Measurements from ENCODE around the gene MTX3. TPM values are rescaled to one million over a fixed set of nuclear protein-coding genes. Genes with fewer than 3 reads are reported as not detected.
A peak's percentile ranks its signal among the peaks of the same experiment; 100 is the strongest.

MTX3 gene
- total and polyA plus RNA-seq, 2 experiments from 2014 or later = 7.0 to 18.4 TPM

DNA sequence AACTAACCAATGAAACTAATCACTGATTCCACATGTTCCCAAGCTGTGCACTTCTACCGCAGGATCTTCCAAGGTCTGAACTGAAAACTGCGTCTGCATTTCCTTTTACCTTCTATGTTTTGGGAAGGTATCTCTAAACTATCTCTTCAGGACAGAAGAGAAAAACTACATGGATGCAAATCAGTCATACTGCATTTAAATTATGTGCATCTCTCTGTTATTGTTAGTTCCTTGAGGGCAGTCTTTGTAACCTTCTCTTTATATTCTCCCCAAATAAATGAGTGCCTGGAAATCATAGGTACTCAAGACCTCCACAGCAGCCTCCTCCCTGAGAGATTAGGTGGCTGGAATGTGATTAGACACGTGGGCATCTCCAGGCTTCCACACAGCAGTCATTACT lies 17.1 kb downstream of the MTX3 start:
- H3K27me3 ChIP-seq (replicated peaks; ENCODE audit: insufficient read depth) = no peaks in the 10 kb centered on the region
- no peaks in the 10 kb centered on the region; the same call in 1 of the 2 replicates for H3K9me2 ChIP-seq (ENCODE audit: insufficient read depth)
- 24 to 32% methylated on average over 3 of the region's 3 CpGs for WGBS, 2 experiments (ENCODE audit: low coverage in 1 of 2, low lambda C conversion rate in 2 of 2, missing lambda C conversion rate in 2 of 2)
- H3K27ac ChIP-seq = no peak overlapping the region
- no peak overlapping the region for H2AFZ ChIP-seq
- no peaks in the 10 kb centered on the region for H3K9me3 ChIP-seq (ENCODE audit: low read depth)
- peak overlapping the region; percentile 41 for H3K4me2 ChIP-seq (ENCODE audit: unreplicated experiment)
- in situ Hi-C loops (cut with MboI) = no loop called here
- no peak overlapping the region for H3K9ac ChIP-seq
- no peaks in the 10 kb centered on the region for H3K79me2 ChIP-seq (ENCODE audit: insufficient read depth)
- H3F3A ChIP-seq (ENCODE audit: insufficient read depth) = peaks cover 35% of the 10 kb centered on the region
- H3K36me3 ChIP-seq (ENCODE audit: low read depth) = peaks cover 17% of the 10 kb centered on the region
- no peak for TF ChIP-seq EZH2phosphoT487 (IDR thresholded peaks at IDR 0.05; ENCODE audit: insufficient read depth, low read depth)
- no peak for TF ChIP-seq EZH2 (IDR thresholded peaks at IDR 0.05; ENCODE audit: insufficient read depth, poor library complexity, severe bottlenecking)
- peaks cover 49% of the 10 kb centered on the region for H3K4me1 ChIP-seq (ENCODE audit: insufficient read depth)
- H4K20me1 ChIP-seq (ENCODE audit: insufficient read depth) = no peaks in the 10 kb centered on the region
- no peak for DNase-seq
- H3K4me3 ChIP-seq = no peak overlapping the region

DNA sequence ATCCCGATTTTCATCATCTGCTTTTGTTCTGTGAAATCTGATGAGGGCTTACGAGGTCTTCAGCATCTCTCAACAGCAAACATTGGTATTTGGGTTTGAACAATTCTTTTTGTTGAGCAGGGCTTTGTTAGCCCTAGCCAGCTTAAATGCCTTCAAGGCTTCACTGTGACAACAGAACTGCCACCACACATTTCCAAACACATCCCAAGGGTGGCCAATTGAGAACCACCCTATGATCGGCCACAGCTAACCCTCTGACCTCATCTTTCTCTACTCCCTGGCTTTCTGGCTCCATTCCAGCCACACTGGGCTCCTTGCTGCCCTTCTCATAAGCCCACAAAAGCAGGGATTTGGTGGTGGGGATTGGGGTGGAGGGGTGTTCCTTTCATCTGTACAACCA lies 17.6 kb downstream of the MTX3 start:
- Histone ChIP-seq H3K36me3 (ENCODE audit: low read depth) (peaks cover 13% of the 10 kb centered on the region), H3K27ac (no peak overlapping the region), H3K9me3 (ENCODE audit: low read depth) (no peaks in the 10 kb centered on the region), H3K9ac (no peak overlapping the region), H2AFZ (no peak overlapping the region), H3F3A (ENCODE audit: insufficient read depth) (peaks cover 35% of the 10 kb centered on the region), H3K79me2 (ENCODE audit: insufficient read depth) (no peaks in the 10 kb centered on the region), H3K9me2 (ENCODE audit: insufficient read depth) (no peaks in the 10 kb centered on the region; the same call in 1 of the 2 replicates), H3K4me1 (ENCODE audit: insufficient read depth) (peaks cover 49% of the 10 kb centered on the region), H3K4me2 (ENCODE audit: unreplicated experiment) (peak overlapping the region; percentile 38), H3K27me3 (replicated peaks; ENCODE audit: insufficient read depth) (no peaks in the 10 kb centered on the region), H3K4me3 (no peak overlapping the region), H4K20me1 (ENCODE audit: insufficient read depth) (no peaks in the 10 kb centered on the region)
- no peak for TF ChIP-seq EZH2 (IDR thresholded peaks at IDR 0.05; ENCODE audit: insufficient read depth, poor library complexity, severe bottlenecking)
- TF ChIP-seq EZH2phosphoT487 (IDR thresholded peaks at IDR 0.05; ENCODE audit: insufficient read depth, low read depth) = no peak
- DNase-seq = peak; percentile 34
- 13 to 30% methylated on average over 3 of the region's 3 CpGs for WGBS, 2 experiments (ENCODE audit: low coverage in 1 of 2, low lambda C conversion rate in 2 of 2, missing lambda C conversion rate in 2 of 2)
- in situ Hi-C loops (cut with MboI) = no loop called here

DNA sequence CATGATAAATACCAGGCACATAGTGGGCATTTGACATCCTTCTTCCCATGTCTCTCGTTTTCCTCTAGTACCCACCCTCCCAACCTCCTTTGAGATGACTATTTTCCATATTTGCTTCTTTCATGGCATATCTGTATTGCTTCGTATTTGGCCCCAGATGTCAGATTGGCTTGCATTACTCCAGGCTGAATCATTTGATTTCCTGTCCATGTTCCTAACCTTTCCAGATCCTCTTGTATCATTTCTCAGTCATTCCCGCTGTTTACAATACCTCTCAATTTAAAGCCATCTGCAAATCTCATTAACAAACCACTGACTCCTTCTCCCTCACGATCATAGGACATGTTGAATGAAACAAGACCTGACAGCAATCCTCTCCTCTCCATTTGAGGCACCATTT lies 19.9 kb downstream of the MTX3 start:
- Histone ChIP-seq H4K20me1 (ENCODE audit: insufficient read depth) (no peaks in the 10 kb centered on the region), H3K4me2 (ENCODE audit: unreplicated experiment) (peak overlapping the region; percentile 47), H3K27ac (0 out of 2 replicates have a peak overlapping the region, but pooled peaks have one; percentile 9)

GRCh38 chr5:79966448-79966847 lies 24.6 kb downstream of the MTX3 start:
- TF ChIP-seq EZH2 (IDR thresholded peaks at IDR 0.05; ENCODE audit: insufficient read depth, poor library complexity, severe bottlenecking) = no peak
- TF ChIP-seq EZH2phosphoT487 (IDR thresholded peaks at IDR 0.05; ENCODE audit: insufficient read depth, low read depth) = no peak
- Histone ChIP-seq H3K36me3 (ENCODE audit: low read depth) (no peaks in the 10 kb centered on the region), H3K9me3 (ENCODE audit: low read depth) (no peaks in the 10 kb centered on the region), H3K27me3 (replicated peaks; ENCODE audit: insufficient read depth) (no peaks in the 10 kb centered on the region), H3K9me2 (ENCODE audit: insufficient read depth) (no peaks in the 10 kb centered on the region), H3K27ac (no peak overlapping the region), H3K79me2 (ENCODE audit: insufficient read depth) (no peaks in the 10 kb centered on the region), H4K20me1 (ENCODE audit: insufficient read depth) (no peaks in the 10 kb centered on the region), H3K4me1 (ENCODE audit: insufficient read depth) (peaks cover 20% of the 10 kb centered on the region), H3K4me2 (ENCODE audit: unreplicated experiment) (no peak overlapping the region), H3F3A (ENCODE audit: insufficient read depth) (no peaks in the 10 kb centered on the region), H3K9ac (no peak overlapping the region), H3K4me3 (no peak overlapping the region), H2AFZ (no peak overlapping the region)
- DNase-seq = no peak
- 75 to 78% methylated on average over 5 of the region's 5 CpGs for WGBS, 2 experiments (ENCODE audit: low coverage in 1 of 2, low lambda C conversion rate in 2 of 2, missing lambda C conversion rate in 2 of 2)
- in situ Hi-C loops (cut with MboI) = no loop called here

More for the DNA sequence above, 19.9 kb downstream of the MTX3 start:
- Histone ChIP-seq H3K27me3 (replicated peaks; ENCODE audit: insufficient read depth) (no peaks in the 10 kb centered on the region), H3K9me3 (ENCODE audit: low read depth) (no peaks in the 10 kb centered on the region), H3K9me2 (ENCODE audit: insufficient read depth) (no peaks in the 10 kb centered on the region; the same call in 1 of the 2 replicates), H3K79me2 (ENCODE audit: insufficient read depth) (no peaks in the 10 kb centered on the region), H2AFZ (no peak overlapping the region), H3K4me1 (ENCODE audit: insufficient read depth) (peaks cover 49% of the 10 kb centered on the region), H3F3A (ENCODE audit: insufficient read depth) (peaks cover 22% of the 10 kb centered on the region), H3K36me3 (ENCODE audit: low read depth) (no peaks in the 10 kb centered on the region), H3K9ac (no peak overlapping the region), H3K4me3 (no peak overlapping the region)
- WGBS, 2 experiments (ENCODE audit: low coverage in 1 of 2, low lambda C conversion rate in 2 of 2, missing lambda C conversion rate in 2 of 2) = 33 to 34% methylated on average over 4 of the region's 4 CpGs
- DNase-seq = peak; percentile 61
- TF ChIP-seq EZH2phosphoT487 (IDR thresholded peaks at IDR 0.05; ENCODE audit: insufficient read depth, low read depth) (no peak), EZH2 (IDR thresholded peaks at IDR 0.05; ENCODE audit: insufficient read depth, poor library complexity, severe bottlenecking) (no peak)
- in situ Hi-C loops (cut with MboI) = no loop called here

DNA sequence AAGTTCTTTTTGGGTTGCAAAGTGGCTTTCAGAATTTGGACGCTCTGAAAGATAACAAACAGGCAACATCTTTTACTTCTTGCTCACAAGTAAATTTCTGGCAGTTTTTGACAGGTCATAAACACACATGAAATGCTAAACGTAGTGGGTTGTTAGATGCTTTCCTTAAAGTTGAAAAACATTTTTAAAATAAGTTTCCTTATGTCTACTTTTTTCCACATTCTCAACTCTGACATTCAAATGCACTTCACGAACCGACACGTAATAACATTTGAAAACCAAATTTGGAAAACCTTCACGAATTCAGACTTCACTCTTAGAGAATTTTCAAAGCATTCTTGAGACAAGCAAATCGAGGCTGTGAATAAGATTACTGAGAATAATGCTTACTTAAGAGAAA lies 26.9 kb downstream of the MTX3 start:
- Histone ChIP-seq H3K9me3 (ENCODE audit: low read depth) (no peaks in the 10 kb centered on the region), H2AFZ (no peak overlapping the region), H4K20me1 (ENCODE audit: insufficient read depth) (no peaks in the 10 kb centered on the region), H3K9ac (no peak overlapping the region), H3F3A (ENCODE audit: insufficient read depth) (no peaks in the 10 kb centered on the region), H3K27me3 (replicated peaks; ENCODE audit: insufficient read depth) (no peaks in the 10 kb centered on the region), H3K9me2 (ENCODE audit: insufficient read depth) (no peaks in the 10 kb centered on the region), H3K4me3 (no peak overlapping the region), H3K4me1 (ENCODE audit: insufficient read depth) (peaks cover 11% of the 10 kb centered on the region), H3K36me3 (ENCODE audit: low read depth) (no peaks in the 10 kb centered on the region), H3K27ac (no peak overlapping the region), H3K4me2 (ENCODE audit: unreplicated experiment) (no peak overlapping the region), H3K79me2 (ENCODE audit: insufficient read depth) (no peaks in the 10 kb centered on the region)
- TF ChIP-seq EZH2phosphoT487 (IDR thresholded peaks at IDR 0.05; ENCODE audit: insufficient read depth, low read depth) = no peak
- TF ChIP-seq EZH2 (IDR thresholded peaks at IDR 0.05; ENCODE audit: insufficient read depth, poor library complexity, severe bottlenecking) = no peak
- in situ Hi-C loops (cut with MboI) = no loop called here
- DNase-seq = no peak
- WGBS, 2 experiments (ENCODE audit: low coverage in 1 of 2, low lambda C conversion rate in 2 of 2, missing lambda C conversion rate in 2 of 2) = 38 to 39% methylated on average over 7 of the region's 7 CpGs

All from GM23248 (cell line).